Measurements from ENCODE around the gene LDHD. TPM values are rescaled to one million over a fixed set of nuclear protein-coding genes. Genes with fewer than 3 reads are reported as not detected.

LDHD gene
- polyA plus RNA-seq, 2 of the 4 experiments (the other 2 are of a cell fraction) = 0.79 to 1.1 TPM

- H3K27ac ChIP-seq = no peak overlapping the region
- ATAC-seq (no peak), FAIRE-seq (no peak), DNase-seq (ENCODE audit: low read depth in 1 of 2, low spot score in 1 of 2) (no peak)
- H3K4me1 ChIP-seq = no peaks in the 10 kb centered on the region
- H3K9me3 ChIP-seq = peaks cover 9% of the 10 kb centered on the region; the same call in 2 of the 3 replicates
- H3K4me3 ChIP-seq = no peak overlapping the region
- WGBS (ENCODE audit: missing lambda C conversion rate) = 60% methylated on average over 1 of the region's 1 CpG
- H3K4me2 ChIP-seq = no peak overlapping the region
- TF ChIP-seq TP53 (CRISPR knock-in tag; IDR thresholded peaks at IDR 0.05) (no peak), FOXS1 (CRISPR knock-in tag; IDR thresholded peaks at IDR 0.05) (no peak), NFE2L2 (conservative IDR thresholded peaks at IDR 0.05; ENCODE audit: low read length) (no peak), EP300 (IDR thresholded peaks at IDR 0.05) (no peak), EHMT2 (IDR thresholded peaks at IDR 0.05; ENCODE audit: low read depth) (no peak)
- POLR2A ChIA-PET = no interaction called here
- CTCF ChIA-PET = interaction anchor here (1.2 to 5.6 kb wide), 4 partner anchors 10 to 139 kb away, joined by 3 to 39 read pairs (median 6); partner anchors contain the start of gene ZNRF1
Measured at GRCh38 chr16:75122609-75123008, 6.0 kb upstream of the LDHD start.

GRCh38 chr16:75121949-75122568, 5.5 kb upstream of the LDHD start:
- DNase-seq (ENCODE audit: low read depth in 1 of 2, low spot score in 1 of 2) (no peak), FAIRE-seq (no peak), ATAC-seq (no peak)
- H3K4me1 ChIP-seq = no peaks in the 10 kb centered on the region
- peaks cover 9% of the 10 kb centered on the region; the same call in 2 of the 3 replicates for H3K9me3 ChIP-seq
- 80% methylated on average over 6 of the region's 6 CpGs for WGBS (ENCODE audit: missing lambda C conversion rate)
- no peak for TF ChIP-seq USF2 (IDR thresholded peaks at IDR 0.05)
- TF ChIP-seq HOXA7 (CRISPR knock-in tag; IDR thresholded peaks at IDR 0.05) = no peak
- TF ChIP-seq CEBPB (IDR thresholded peaks at IDR 0.05) = no peak
- no peak for TF ChIP-seq ESRRA (IDR thresholded peaks at IDR 0.05; ENCODE audit: borderline replicate concordance, low read length)
- no peak overlapping the region for H3K27ac ChIP-seq
- CTCF ChIA-PET = interaction anchor here (1.2 to 5.6 kb wide), 5 partner anchors 8 to 139 kb away, joined by 3 to 39 read pairs (median 4); partner anchors contain the start of gene ZNRF1
- POLR2A ChIA-PET = no interaction called here
- no peak overlapping the region for H3K4me3 ChIP-seq
- no peak overlapping the region for H3K4me2 ChIP-seq

- FAIRE-seq (no peak), ATAC-seq (no peak), DNase-seq (ENCODE audit: low read depth in 1 of 2, low spot score in 1 of 2) (no peak)
- Histone ChIP-seq H3K4me3 (no peak overlapping the region), H3K27ac (no peak overlapping the region), H3K4me2 (peak overlapping the region; percentile 28; the same call in 1 of the 3 replicates), H3K4me1 (peaks cover 8% of the 10 kb centered on the region; the same call in 2 of the 3 replicates), H3K9me3 (peaks cover 9% of the 10 kb centered on the region; the same call in 2 of the 3 replicates)
- no peak for TF ChIP-seq RNF2 (IDR thresholded peaks at IDR 0.05; ENCODE audit: borderline replicate concordance, low read depth)
- TF ChIP-seq CEBPB (IDR thresholded peaks at IDR 0.05) = peak; percentile 14; a peak in 1 of 4 replicates
- ChIA-PET POLR2A (no interaction called here), CTCF (interaction anchor here (0.9 to 13.4 kb wide), 3 partner anchors 10 to 124 kb away, joined by 3 to 252 read pairs (median 39); partner anchors contain the start of gene ZNRF1)
- 39% methylated on average over 4 of the region's 4 CpGs for WGBS (ENCODE audit: missing lambda C conversion rate)
Measured at GRCh38 chr16:75120253-75120652, 3.7 kb upstream of the LDHD start.

- Histone ChIP-seq H3K4me3 (no peak overlapping the region), H3K9me3 (peaks cover 9% of the 10 kb centered on the region; the same call in 2 of the 3 replicates), H3K4me1 (peaks cover 8% of the 10 kb centered on the region; the same call in 2 of the 3 replicates), H3K27ac (no peak overlapping the region), H3K4me2 (no peak overlapping the region)
- WGBS (ENCODE audit: missing lambda C conversion rate) = 81% methylated on average over 6 of the region's 6 CpGs
- no peak for FAIRE-seq
- no peak for ATAC-seq
- DNase-seq (ENCODE audit: low read depth in 1 of 2, low spot score in 1 of 2) = no peak
- no peak for TF ChIP-seq HOXA7 (CRISPR knock-in tag; IDR thresholded peaks at IDR 0.05)
- no peak for TF ChIP-seq ESRRA (IDR thresholded peaks at IDR 0.05; ENCODE audit: borderline replicate concordance, low read length)
- no peak for TF ChIP-seq EHF (CRISPR knock-in tag; IDR thresholded peaks at IDR 0.05)
- TF ChIP-seq CEBPB (IDR thresholded peaks at IDR 0.05) = no peak
- no peak for TF ChIP-seq TFCP2L1 (CRISPR knock-in tag; IDR thresholded peaks at IDR 0.05)
- TF ChIP-seq CBX8 (IDR thresholded peaks at IDR 0.05) = no peak
- TF ChIP-seq JUN (IDR thresholded peaks at IDR 0.05) = no peak
- TF ChIP-seq CHD4 (IDR thresholded peaks at IDR 0.05; ENCODE audit: borderline replicate concordance) = no peak
- no peak for TF ChIP-seq ELK1 (IDR thresholded peaks at IDR 0.05; ENCODE audit: low read depth, low read length)
- no peak for TF ChIP-seq SMC3 (IDR thresholded peaks at IDR 0.05)
- ChIA-PET CTCF (interaction anchor here (0.6 to 13.4 kb wide), 6 partner anchors 9 to 133 kb away, joined by 3 to 252 read pairs (median 3); partner anchors contain the start of gene ZNRF1), POLR2A (no interaction called here)
Measured at GRCh38 chr16:75118943-75119539, 2.5 kb upstream of the LDHD start.
